ENCODE data around the gene TDRD3.

DNA sequence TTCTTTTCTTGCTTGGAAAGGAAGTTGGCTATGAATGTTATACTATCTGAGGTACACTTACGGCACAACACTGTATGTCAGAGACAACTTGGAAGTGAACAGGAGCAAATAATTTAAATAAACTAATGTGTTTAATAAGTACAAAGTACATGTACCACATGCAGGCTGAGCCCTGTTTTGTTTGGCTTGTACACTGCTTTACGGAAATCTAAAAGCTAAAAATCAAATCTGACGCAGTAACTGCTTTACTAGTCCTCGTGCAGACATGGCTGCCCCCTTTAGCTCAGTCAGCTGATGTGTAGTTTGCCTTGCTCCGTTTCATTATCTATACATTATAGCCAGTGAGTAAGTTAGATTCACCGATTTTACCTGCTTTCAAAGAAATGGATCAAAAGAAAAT lies 36.5 kb downstream of the TDRD3 start:
- TF ChIP-seq, protein P1, sequence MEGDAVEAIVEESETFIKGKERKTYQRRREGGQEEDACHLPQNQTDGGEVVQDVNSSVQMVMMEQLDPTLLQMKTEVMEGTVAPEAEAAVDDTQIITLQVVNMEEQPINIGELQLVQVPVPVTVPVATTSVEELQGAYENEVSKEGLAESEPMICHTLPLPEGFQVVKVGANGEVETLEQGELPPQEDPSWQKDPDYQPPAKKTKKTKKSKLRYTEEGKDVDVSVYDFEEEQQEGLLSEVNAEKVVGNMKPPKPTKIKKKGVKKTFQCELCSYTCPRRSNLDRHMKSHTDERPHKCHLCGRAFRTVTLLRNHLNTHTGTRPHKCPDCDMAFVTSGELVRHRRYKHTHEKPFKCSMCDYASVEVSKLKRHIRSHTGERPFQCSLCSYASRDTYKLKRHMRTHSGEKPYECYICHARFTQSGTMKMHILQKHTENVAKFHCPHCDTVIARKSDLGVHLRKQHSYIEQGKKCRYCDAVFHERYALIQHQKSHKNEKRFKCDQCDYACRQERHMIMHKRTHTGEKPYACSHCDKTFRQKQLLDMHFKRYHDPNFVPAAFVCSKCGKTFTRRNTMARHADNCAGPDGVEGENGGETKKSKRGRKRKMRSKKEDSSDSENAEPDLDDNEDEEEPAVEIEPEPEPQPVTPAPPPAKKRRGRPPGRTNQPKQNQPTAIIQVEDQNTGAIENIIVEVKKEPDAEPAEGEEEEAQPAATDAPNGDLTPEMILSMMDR (IDR thresholded peaks at IDR 0.05; ENCODE audit: low read depth, low read length, poor library complexity, severe bottlenecking) = no peak
- TF ChIP-seq EZH2phosphoT487 (IDR thresholded peaks at IDR 0.05; ENCODE audit: borderline replicate concordance, low read length) = no peak
